Hepatocyte (in vitro differentiated cells): ENCODE results near the gene TAOK3. TPM values are rescaled to one million over a fixed set of nuclear protein-coding genes. Genes with fewer than 3 reads are reported as not detected.

ENCODE experiments used
- DNase-seq: peaks from one replicate; pipeline ENCODE4 v3.0.0-alpha.2; 2016; ENCODE audit warnings: low spot score
- H2AFZ ChIP-seq: fragments of 200-600 bp; sonication (generic); 2 replicates; pipeline ENCODE4 v1.6.0; 2016; ENCODE audit warnings: antibody characterized with exemption, mild to moderate bottlenecking
- H3K27ac ChIP-seq: fragments of 200-600 bp; sonication (generic); 2 replicates; pipeline ENCODE4 v1.5.1; 2016; ENCODE audit warnings: mild to moderate bottlenecking
- H3K27me3 ChIP-seq: fragments of 200-600 bp; sonication (generic); 2 replicates; pipeline ENCODE4 v1.6.1; 2016
- H3K36me3 ChIP-seq: fragments of 200-600 bp; sonication (generic); replicated peaks from 2 replicates; pipeline ENCODE4 v1.5.1; 2016; ENCODE audit warnings: low read depth; ENCODE audit not compliant: insufficient read depth
- H3K4me1 ChIP-seq: fragments of 200-600 bp; sonication (generic); 2 replicates; pipeline ENCODE4 v1.5.1; 2016; ENCODE audit warnings: mild to moderate bottlenecking, moderate library complexity; ENCODE audit not compliant: insufficient read depth
- H3K4me2 ChIP-seq: fragments of 200-600 bp; sonication (generic); 2 replicates; pipeline ENCODE4 v1.6.0; 2016
- H3K4me3 ChIP-seq: fragments of 200-600 bp; sonication (generic); 2 replicates; pipeline ENCODE4 v1.5.1; 2016; ENCODE audit warnings: mild to moderate bottlenecking
- H3K79me2 ChIP-seq: fragments of 200-600 bp; sonication (generic); 2 replicates; pipeline ENCODE4 v1.6.0; 2017; ENCODE audit warnings: mild to moderate bottlenecking
- H3K9me2 ChIP-seq: fragments of 200-600 bp; sonication (generic); replicated peaks from 2 replicates; pipeline ENCODE4 v1.6.0; 2017; ENCODE audit warnings: mild to moderate bottlenecking; ENCODE audit not compliant: insufficient read depth
- H3K9me3 ChIP-seq: fragments of 200-600 bp; sonication (generic); 2 replicates; pipeline ENCODE4 v1.5.1; 2016; ENCODE audit warnings: low read depth, mild to moderate bottlenecking
- H4K20me1 ChIP-seq: fragments of 200-600 bp; sonication (generic); 2 replicates; pipeline ENCODE4 v1.6.0; 2016; ENCODE audit warnings: mild to moderate bottlenecking; ENCODE audit not compliant: insufficient read depth, poor library complexity, severe bottlenecking
- EZH2 ChIP-seq: fragments of 200-600 bp; sonication (generic); IDR thresholded peaks from 2 replicates; pipeline ENCODE4 v1.6.1; 2016; ENCODE audit warnings: antibody characterized with exemption, mild to moderate bottlenecking, borderline replicate concordance
- EZH2phosphoT487 ChIP-seq: fragments of 200-600 bp; sonication (generic); IDR thresholded peaks from one replicate; pipeline ENCODE4 v1.6.1; 2018; ENCODE audit warnings: antibody characterized with exemption, mild to moderate bottlenecking, low read depth, moderate library complexity; ENCODE audit not compliant: unreplicated experiment, severe bottlenecking
- WGBS: methylation state at CpG from one replicate; pipeline ENCODE4 v1.1.6; 2016; ENCODE audit warnings: low lambda C conversion rate; ENCODE audit errors: missing lambda C conversion rate; 5-methylcytosine and 5-hydroxymethylcytosine counted together
- polyA plus RNA-seq: library from polyadenylated mRNA; unstranded; fragments of >200 nt; fragmentation: Nextera tagmentation; extraction: Ambion mirVana; gene quantifications from 2 replicates; pipeline ENCODE4 v1.2.1, GENCODE V29; 2016
- total RNA-seq: library from RNA; depleted of rRNA; stranded (reverse); fragments of >200 nt; gene quantifications from 2 replicates; pipeline ENCODE4 v1.2.3, GENCODE V29; 2014
- TF ChIP-seq, protein P1 (sequence below): fragments of 200-600 bp; sonication (generic); IDR thresholded peaks from 2 replicates; pipeline ENCODE4 v1.5.1; 2016; ENCODE audit warnings: antibody characterized with exemption, mild to moderate bottlenecking; ENCODE audit not compliant: poor library complexity

Gene TAOK3
- total and polyA plus RNA-seq, 2 experiments from 2014 or later, result 19.1 to 28.7 TPM

DNA sequence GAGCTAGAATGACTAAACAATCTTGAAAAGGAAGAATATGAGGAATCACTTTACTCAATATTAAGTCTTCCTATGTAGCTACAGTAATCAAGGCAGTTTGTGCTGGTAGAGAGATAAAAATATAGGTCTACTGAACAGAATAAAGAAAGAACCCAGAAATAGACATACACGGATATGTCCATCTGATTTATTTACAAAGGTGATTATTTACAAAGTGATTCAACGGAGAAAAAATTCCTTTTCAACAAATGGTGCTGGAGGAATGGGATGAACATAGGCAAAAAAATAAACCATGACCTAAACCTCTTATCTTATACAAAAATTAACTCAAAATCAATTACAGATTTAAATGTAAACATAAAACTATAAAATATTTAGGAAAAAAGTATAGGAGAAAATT is 36.6 kb downstream of the TAOK3 start:
- no peak overlapping the region for H3K4me3 ChIP-seq
- H3K27me3 ChIP-seq, result no peaks in the 10 kb centered on the region
- DNase-seq, result no peak
- no peaks in the 10 kb centered on the region for H4K20me1 ChIP-seq
- peaks cover 3% of the 10 kb centered on the region for H3K79me2 ChIP-seq
- no peaks in the 10 kb centered on the region for H3K9me3 ChIP-seq
- no peak overlapping the region for H2AFZ ChIP-seq
- no peaks in the 10 kb centered on the region for H3K4me1 ChIP-seq
- 62% methylated on average over 2 of the region's 2 CpGs for WGBS
- no peak for TF ChIP-seq EZH2phosphoT487
- H3K27ac ChIP-seq, result no peak overlapping the region
- no peaks in the 10 kb centered on the region for H3K36me3 ChIP-seq
- no peak overlapping the region for H3K4me2 ChIP-seq
- no peaks in the 10 kb centered on the region for H3K9me2 ChIP-seq

GRCh38 chr12:118334939-118335567 is 37.7 kb downstream of the TAOK3 start:
- TF ChIP-seq EZH2 (no peak), EZH2phosphoT487 (no peak)
- TF ChIP-seq, protein P1, sequence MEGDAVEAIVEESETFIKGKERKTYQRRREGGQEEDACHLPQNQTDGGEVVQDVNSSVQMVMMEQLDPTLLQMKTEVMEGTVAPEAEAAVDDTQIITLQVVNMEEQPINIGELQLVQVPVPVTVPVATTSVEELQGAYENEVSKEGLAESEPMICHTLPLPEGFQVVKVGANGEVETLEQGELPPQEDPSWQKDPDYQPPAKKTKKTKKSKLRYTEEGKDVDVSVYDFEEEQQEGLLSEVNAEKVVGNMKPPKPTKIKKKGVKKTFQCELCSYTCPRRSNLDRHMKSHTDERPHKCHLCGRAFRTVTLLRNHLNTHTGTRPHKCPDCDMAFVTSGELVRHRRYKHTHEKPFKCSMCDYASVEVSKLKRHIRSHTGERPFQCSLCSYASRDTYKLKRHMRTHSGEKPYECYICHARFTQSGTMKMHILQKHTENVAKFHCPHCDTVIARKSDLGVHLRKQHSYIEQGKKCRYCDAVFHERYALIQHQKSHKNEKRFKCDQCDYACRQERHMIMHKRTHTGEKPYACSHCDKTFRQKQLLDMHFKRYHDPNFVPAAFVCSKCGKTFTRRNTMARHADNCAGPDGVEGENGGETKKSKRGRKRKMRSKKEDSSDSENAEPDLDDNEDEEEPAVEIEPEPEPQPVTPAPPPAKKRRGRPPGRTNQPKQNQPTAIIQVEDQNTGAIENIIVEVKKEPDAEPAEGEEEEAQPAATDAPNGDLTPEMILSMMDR, result no peak
- 96% methylated on average over 4 of the region's 4 CpGs for WGBS

GRCh38 chr12:118334241-118334640 is 38.5 kb downstream of the TAOK3 start:
- H3K79me2 ChIP-seq, result peaks cover 2% of the 10 kb centered on the region
- 99% methylated on average over 3 of the region's 3 CpGs for WGBS
- H3K36me3 ChIP-seq, result no peaks in the 10 kb centered on the region
- TF ChIP-seq, protein P1, result no peak
- TF ChIP-seq EZH2phosphoT487, result no peak
- no peak for TF ChIP-seq EZH2
- no peak for DNase-seq
- H3K4me2 ChIP-seq, result no peak overlapping the region
- no peaks in the 10 kb centered on the region for H4K20me1 ChIP-seq
- H3K27ac ChIP-seq, result no peak overlapping the region
- no peaks in the 10 kb centered on the region for H3K9me3 ChIP-seq
- no peak overlapping the region for H2AFZ ChIP-seq
- H3K27me3 ChIP-seq, result no peaks in the 10 kb centered on the region
- H3K9me2 ChIP-seq, result no peaks in the 10 kb centered on the region
- no peaks in the 10 kb centered on the region for H3K4me1 ChIP-seq
- no peak overlapping the region for H3K4me3 ChIP-seq

More at GRCh38 chr12:118334939-118335567, 37.7 kb downstream of the TAOK3 start:
- Histone ChIP-seq H3K79me2 (peaks cover 2% of the 10 kb centered on the region), H3K4me3 (no peak overlapping the region), H3K27me3 (no peaks in the 10 kb centered on the region), H2AFZ (no peak overlapping the region), H3K9me3 (no peaks in the 10 kb centered on the region), H3K36me3 (no peaks in the 10 kb centered on the region), H3K27ac (no peak overlapping the region), H3K4me1 (no peaks in the 10 kb centered on the region), H3K9me2 (no peaks in the 10 kb centered on the region), H3K4me2 (no peak overlapping the region), H4K20me1 (no peaks in the 10 kb centered on the region)
- no peak for DNase-seq

GRCh38 chr12:118332511-118332910 is 40.2 kb downstream of the TAOK3 start:
- no peak for DNase-seq
- Histone ChIP-seq H3K4me2 (no peak overlapping the region), H3K9me2 (no peaks in the 10 kb centered on the region), H3K27ac (no peak overlapping the region), H3K4me3 (no peak overlapping the region), H2AFZ (no peak overlapping the region), H3K9me3 (no peaks in the 10 kb centered on the region), H3K36me3 (no peaks in the 10 kb centered on the region), H3K4me1 (no peaks in the 10 kb centered on the region), H3K79me2 (peaks cover 2% of the 10 kb centered on the region), H4K20me1 (no peaks in the 10 kb centered on the region), H3K27me3 (no peaks in the 10 kb centered on the region)
- WGBS, result 83% methylated on average over 4 of the region's 4 CpGs
- TF ChIP-seq EZH2phosphoT487 (no peak), EZH2 (no peak)
- TF ChIP-seq, protein P1, result no peak
